Uterus (tissue), 2 donors: ENCODE data around the gene GATAD2A.

Experiments
- POLR2A ChIP-seq, 2 donors: fragments of 450-650 bp; IDR thresholded peaks; one replicate each; pipeline ENCODE4 v1.6.1; 2016; ENCODE audit warnings: antibody characterized with exemption in 2 of 2, mild to moderate bottlenecking in 1 of 2, moderate library complexity in 1 of 2
- TF ChIP-seq, protein P1 (sequence below), 4 experiments: fragments of 200-600 bp in 2 of 4; fragments of 450-650 bp in 2 of 4; sonication (generic) in 2 of 4; IDR thresholded peaks; one replicate each; pipeline ENCODE4 v1.5.1; 2016 to 2019; ENCODE audit warnings: antibody characterized with exemption in 4 of 4, mild to moderate bottlenecking in 2 of 4, moderate library complexity in 1 of 4

DNA sequence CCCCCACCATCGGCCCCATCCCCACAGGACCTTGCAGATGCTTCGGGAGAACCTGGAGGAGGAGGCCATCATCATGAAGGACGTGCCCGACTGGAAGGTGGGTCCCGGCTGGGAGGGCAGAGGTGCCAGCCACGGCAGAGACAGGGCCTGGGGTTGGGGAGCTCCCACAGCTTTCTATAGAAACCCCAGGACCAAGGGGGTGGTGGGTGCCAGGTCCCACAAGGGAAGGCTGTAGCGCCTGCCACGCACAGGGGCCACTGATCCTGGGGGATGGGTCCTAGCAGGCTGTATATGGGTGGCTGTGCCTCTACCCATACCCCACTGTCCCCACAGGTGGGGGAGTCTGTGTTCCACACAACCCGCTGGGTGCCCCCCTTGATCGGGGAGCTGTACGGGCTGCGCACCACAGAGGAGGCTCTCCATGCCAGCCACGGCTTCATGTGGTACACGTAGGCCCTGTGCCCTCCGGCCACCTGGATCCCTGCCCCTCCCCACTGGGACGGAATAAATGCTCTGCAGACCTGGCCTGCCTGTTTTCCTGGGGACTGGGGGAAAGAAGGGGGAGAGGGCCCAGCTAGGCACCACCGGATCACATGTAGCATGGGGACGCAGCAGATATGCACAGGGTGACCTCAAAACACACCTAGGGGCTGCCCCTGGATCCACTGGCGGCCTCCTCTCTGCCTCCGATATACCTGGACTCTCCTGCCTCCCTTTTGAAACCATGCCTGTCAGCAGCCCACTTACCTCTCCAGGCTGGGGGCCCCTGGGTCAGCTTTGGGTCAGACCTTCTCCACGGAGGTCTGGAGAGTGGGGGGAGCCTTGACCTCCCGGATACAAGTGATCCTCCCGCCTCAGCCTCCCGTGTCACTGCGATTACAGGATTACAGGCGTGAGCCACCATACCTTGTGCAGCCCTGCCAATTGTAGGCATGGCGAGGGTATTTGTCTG, 122.5 kb downstream of the GATAD2A start:
- TF ChIP-seq, protein P1, sequence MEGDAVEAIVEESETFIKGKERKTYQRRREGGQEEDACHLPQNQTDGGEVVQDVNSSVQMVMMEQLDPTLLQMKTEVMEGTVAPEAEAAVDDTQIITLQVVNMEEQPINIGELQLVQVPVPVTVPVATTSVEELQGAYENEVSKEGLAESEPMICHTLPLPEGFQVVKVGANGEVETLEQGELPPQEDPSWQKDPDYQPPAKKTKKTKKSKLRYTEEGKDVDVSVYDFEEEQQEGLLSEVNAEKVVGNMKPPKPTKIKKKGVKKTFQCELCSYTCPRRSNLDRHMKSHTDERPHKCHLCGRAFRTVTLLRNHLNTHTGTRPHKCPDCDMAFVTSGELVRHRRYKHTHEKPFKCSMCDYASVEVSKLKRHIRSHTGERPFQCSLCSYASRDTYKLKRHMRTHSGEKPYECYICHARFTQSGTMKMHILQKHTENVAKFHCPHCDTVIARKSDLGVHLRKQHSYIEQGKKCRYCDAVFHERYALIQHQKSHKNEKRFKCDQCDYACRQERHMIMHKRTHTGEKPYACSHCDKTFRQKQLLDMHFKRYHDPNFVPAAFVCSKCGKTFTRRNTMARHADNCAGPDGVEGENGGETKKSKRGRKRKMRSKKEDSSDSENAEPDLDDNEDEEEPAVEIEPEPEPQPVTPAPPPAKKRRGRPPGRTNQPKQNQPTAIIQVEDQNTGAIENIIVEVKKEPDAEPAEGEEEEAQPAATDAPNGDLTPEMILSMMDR (IDR thresholded peaks at IDR 0.05), result no peak
- no peak for TF ChIP-seq POLR2A (IDR thresholded peaks at IDR 0.05)
